Breast epithelium (tissue), 4 donors: ENCODE measurements around the gene HEXIM2. TPM values are rescaled to one million over a fixed set of nuclear protein-coding genes. Genes with fewer than 3 reads are reported as not detected.
"Not testable (repeated sequence)": the region's sequence is repeated elsewhere in the genome, so short reads cannot be mapped to it uniquely, and the experiment has no call there.

ENCODE experiments used
- DNase-seq, 2 donors: peaks; one replicate each; pipeline ENCODE4 v3.0.0-alpha.2; 2019; ENCODE audit warnings: low spot score in 2 of 2
- H3K27ac ChIP-seq, 2 donors: fragments of 200-600 bp; sonication (generic) in 1 of 2; one replicate each; pipeline ENCODE4 v1.5.1; 2016 to 2019; ENCODE audit warnings: mild to moderate bottlenecking in 1 of 2
- H3K27me3 ChIP-seq, 2 donors: fragments of 200-600 bp; sonication (generic) in 1 of 2; one replicate each; pipeline versions ENCODE4 v1.5.1 to v1.6.0; 2017 to 2019; ENCODE audit warnings: control low read depth in 1 of 2, mild to moderate bottlenecking in 1 of 2
- H3K36me3 ChIP-seq: fragments of 200-600 bp; one replicate; pipeline ENCODE4 v1.5.1; 2019
- H3K4me1 ChIP-seq, 2 donors: fragments of 200-600 bp; sonication (generic); one replicate each; pipeline ENCODE4 v1.5.1; 2016 to 2019; ENCODE audit warnings: control low read depth in 1 of 2
- H3K4me3 ChIP-seq, 3 donors: fragments of 200-600 bp; sonication (generic); 1 replicate in 2 of 3; 2 replicates in 1 of 3; pipeline ENCODE4 v1.5.1; 2016 to 2019; ENCODE audit warnings: mild to moderate bottlenecking in 3 of 3, moderate library complexity in 2 of 3
- H3K9me3 ChIP-seq, 2 donors: fragments of 200-600 bp; sonication (generic) in 1 of 2; one replicate each; pipeline ENCODE4 v1.5.1; 2016 to 2019; ENCODE audit warnings: control low read depth in 1 of 2
- CTCF ChIP-seq, 3 donors: fragments of 450-650 bp; IDR thresholded peaks; one replicate each; pipeline ENCODE4 v1.5.1; 2016 to 2017; ENCODE audit warnings: antibody characterized with exemption in 3 of 3, mild to moderate bottlenecking in 3 of 3, moderate library complexity in 3 of 3
- POLR2A ChIP-seq: fragments of 450-650 bp; IDR thresholded peaks from one replicate; pipeline ENCODE4 v1.6.1; 2016; ENCODE audit warnings: antibody characterized with exemption, mild to moderate bottlenecking, moderate library complexity
- POLR2AphosphoS5 ChIP-seq, 3 donors: sonication (generic); formaldehyde crosslinking; IDR thresholded peaks; one replicate each; pipeline ENCODE4 v1.6.1; 2017; ENCODE audit warnings: antibody characterized with exemption in 3 of 3
- intact Hi-C: fragments of 100-400 bp; cut with DNase I; formaldehyde crosslinking; loops from one replicate; pipeline ENCODE4 v1.15.1; 2023; ENCODE audit warnings: low total_unique reads
- total RNA-seq, 3 donors: library from RNA; depleted of rRNA; stranded (reverse); fragments of >200 nt; gene quantifications; one replicate each; pipeline ENCODE4 v1.1.0, GENCODE V29; 2016

The HEXIM2 gene
- total RNA-seq, 3 donors from 2014 or later, result 6.6 to 13.3 (median 13.2) TPM

- no peaks in the 10 kb centered on the region for H3K9me3 ChIP-seq
- H3K27me3 ChIP-seq, result no peaks in the 10 kb centered on the region
- TF ChIP-seq POLR2A, result no peak
- H3K4me3 ChIP-seq, result no peak overlapping the region
- intact Hi-C loops, result no loop called here
- H3K36me3 ChIP-seq, result no peaks in the 10 kb centered on the region
- H3K27ac ChIP-seq, result peak overlapping the region; percentile 68 to 77
- H3K4me1 ChIP-seq, result peaks cover 6 to 21% of the 10 kb centered on the region in 2 donors
- DNase-seq, result no peak
Measured at GRCh38 chr17:45123930-45124796, 37.5 kb upstream of the HEXIM2 start.

- DNase-seq, H3K36me3 ChIP-seq, intact Hi-C loops, H3K27me3 ChIP-seq, H3K4me3 ChIP-seq, H3K9me3 ChIP-seq: not testable (repeated sequence)
- Histone ChIP-seq H3K4me1 (peaks cover 6 to 21% of the 10 kb centered on the region in 2 donors), H3K27ac (peak overlapping the region; percentile 68 to 77)
Measured at GRCh38 chr17:45124797-45125122, 36.9 kb upstream of the HEXIM2 start.

GRCh38 chr17:45125509-45125908, 36.2 kb upstream of the HEXIM2 start:
- Histone ChIP-seq H3K9me3 (no peaks in the 10 kb centered on the region), H3K27ac (no peak overlapping the region), H3K4me1 (peaks cover 6 to 21% of the 10 kb centered on the region in 2 donors), H3K27me3 (no peaks in the 10 kb centered on the region), H3K4me3 (no peak overlapping the region), H3K36me3 (no peaks in the 10 kb centered on the region)
- no peak for TF ChIP-seq CTCF (IDR thresholded peaks at IDR 0.05)
- no peak for TF ChIP-seq POLR2A
- no peak for TF ChIP-seq POLR2AphosphoS5 (IDR thresholded peaks at IDR 0.05)
- intact Hi-C loops, result no loop called here
- DNase-seq, result no peak

GRCh38 chr17:45127207-45127547, 34.5 kb upstream of the HEXIM2 start:
- peak overlapping the region; percentile 83 to 99 for H3K27ac ChIP-seq
- no peaks in the 10 kb centered on the region for H3K27me3 ChIP-seq
- H3K4me1 ChIP-seq, result peaks cover 6 to 27% of the 10 kb centered on the region in 2 donors
- H3K36me3 ChIP-seq, result no peaks in the 10 kb centered on the region
- intact Hi-C loops, result no loop called here
- no peak for TF ChIP-seq POLR2AphosphoS5 (IDR thresholded peaks at IDR 0.05)
- no peak for TF ChIP-seq CTCF (IDR thresholded peaks at IDR 0.05)
- no peak for TF ChIP-seq POLR2A
- no peak for DNase-seq
- H3K4me3 ChIP-seq, result peak overlapping the region in 1 of 3 donors; percentile 47
- no peaks in the 10 kb centered on the region for H3K9me3 ChIP-seq

- intact Hi-C loops, result no loop called here
- peak; percentile 62 to 77 for DNase-seq
- Histone ChIP-seq H3K4me3 (peak overlapping the region in 2 of 3 donors; percentile 8 to 47), H3K27ac (peak overlapping the region; percentile 83 to 99), H3K4me1 (peaks cover 6 to 27% of the 10 kb centered on the region in 2 donors), H3K27me3 (no peaks in the 10 kb centered on the region), H3K36me3 (no peaks in the 10 kb centered on the region), H3K9me3 (no peaks in the 10 kb centered on the region)
- TF ChIP-seq POLR2A (no peak), POLR2AphosphoS5 (IDR thresholded peaks at IDR 0.05) (peak in 1 of 3 donors; percentile 27), CTCF (IDR thresholded peaks at IDR 0.05) (no peak)
Measured at GRCh38 chr17:45127548-45128300, 34.0 kb upstream of the HEXIM2 start.

- Histone ChIP-seq H3K4me1 (peaks cover 6 to 27% of the 10 kb centered on the region in 2 donors), H3K27me3 (no peaks in the 10 kb centered on the region), H3K36me3 (no peaks in the 10 kb centered on the region), H3K27ac (peak overlapping the region; percentile 83 to 99), H3K9me3 (no peaks in the 10 kb centered on the region), H3K4me3 (peak overlapping the region in 2 of 3 donors; percentile 8 to 47)
- no peak for DNase-seq
- TF ChIP-seq POLR2A (no peak), POLR2AphosphoS5 (IDR thresholded peaks at IDR 0.05) (no peak), CTCF (IDR thresholded peaks at IDR 0.05) (no peak)
- intact Hi-C loops, result no loop called here
Measured at GRCh38 chr17:45128331-45128730, 33.3 kb upstream of the HEXIM2 start.
